HepG2 (cell line): Measurements from ENCODE around the gene FUBP3. TPM values are rescaled to one million over a fixed set of nuclear protein-coding genes. Genes with fewer than 3 reads are reported as not detected.

Source experiments
- ATAC-seq: fragments of 200-7000 bp; cut with Tn5 transposase; 3 replicates; pipeline ENCODE4 v1.9.1; 2020; ENCODE audit warnings: mild to moderate bottlenecking, moderate library complexity
- BruUV-seq: library from RNA; stranded (reverse); fragments of 400-500 nt; replicated peaks from 2 replicates; lab custom pipeline; 2021; lab: Mats Ljungman, UMichigan
- CTCF ChIA-PET: fragments of 300-600 bp; formaldehyde crosslinking; extraction: SDS; loops from one replicate; lab custom pipeline; 2021; ENCODE audit warnings: low total read pairs, inconsistent platforms, low intra/inter-chr PET ratio; lab: Yijun Ruan, JAX
- POLR2A ChIA-PET: fragments of 350-600 bp; sonication (Branson Sonifier 250); formaldehyde crosslinking; loops from one replicate; lab custom pipeline; 2020; ENCODE audit warnings: antibody characterized with exemption, inconsistent platforms; lab: Yijun Ruan, JAX
- DNase-seq: peaks from one replicate; pipeline ENCODE4 v3.0.0-alpha.2; 2015; ENCODE audit warnings: low spot score
- FAIRE-seq: peaks from 3 replicates; lab custom pipeline; 2011; peaks lifted over from hg19 to GRCh38; lab: Jason Lieb, UNC
- H2AFZ ChIP-seq: one replicate; pipeline ENCODE4 v1.6.1; 2011; ENCODE audit warnings: low read length, inconsistent platforms
- H3K27ac ChIP-seq: fragments of 300-600 bp; 3 replicates; pipeline ENCODE4 v1.8.0; 2011; ENCODE audit warnings: mixed run types, mild to moderate bottlenecking, mixed read lengths, low read length, inconsistent platforms; ENCODE audit not compliant: insufficient read depth; ENCODE audit errors: extremely low read length
- H3K27me3 ChIP-seq, 2 experiments: fragments of 200-600 bp in 1 of 2; 2 replicates in 1 of 2; 3 replicates in 1 of 2; pipeline versions ENCODE4 v1.6.0 to v1.8.0; 2011; ENCODE audit warnings: low read length in 2 of 2, mild to moderate bottlenecking in 2 of 2, moderate library complexity in 2 of 2, inconsistent platforms in 1 of 2; ENCODE audit not compliant: insufficient read depth in 2 of 2, control insufficient read depth in 1 of 2
- H3K36me3 ChIP-seq, 2 experiments: fragments of 200-600 bp in 1 of 2; replicated peaks in 1 of 2; 2 replicates in 1 of 2; 3 replicates in 1 of 2; pipeline versions ENCODE4 v1.5.1 to v1.8.0; 2011; ENCODE audit warnings: low read length in 2 of 2, inconsistent platforms in 1 of 2; ENCODE audit not compliant: insufficient read depth in 2 of 2, control insufficient read depth in 1 of 2
- H3K4me1 ChIP-seq: 2 replicates; pipeline ENCODE4 v1.5.1; 2012; ENCODE audit warnings: low read length, inconsistent platforms; ENCODE audit not compliant: insufficient read depth
- H3K4me2 ChIP-seq: 2 replicates; pipeline ENCODE4 v1.6.0; 2011; ENCODE audit warnings: low read depth, low read length, inconsistent platforms
- H3K4me3 ChIP-seq, 3 experiments: fragments of 200-600 bp in 1 of 3; sonication (generic), shearing (Covaris generic) in 1 of 3; replicated peaks in 1 of 3; 2 replicates each; pipeline ENCODE4 v1.5.1; 2011 to 2016; ENCODE audit warnings: low read length in 3 of 3, inconsistent platforms in 2 of 3, low read depth in 2 of 3, mild to moderate bottlenecking in 2 of 3, control low read depth in 1 of 3, mixed read lengths in 1 of 3; ENCODE audit not compliant: insufficient read depth in 1 of 3
- H3K79me2 ChIP-seq: one replicate; pipeline ENCODE4 v1.6.1; 2011; ENCODE audit warnings: low read length, inconsistent platforms; ENCODE audit not compliant: insufficient read depth
- H3K9ac ChIP-seq: 2 replicates; pipeline ENCODE4 v1.6.0; 2011; ENCODE audit warnings: mild to moderate bottlenecking, low read depth, low read length, inconsistent platforms; ENCODE audit not compliant: insufficient read depth
- H3K9me3 ChIP-seq: 2 replicates; pipeline ENCODE4 v1.5.1; 2012; ENCODE audit warnings: mild to moderate bottlenecking, low read length
- H4K20me1 ChIP-seq: 2 replicates; pipeline ENCODE4 v1.6.0; 2011; ENCODE audit warnings: inconsistent platforms, mild to moderate bottlenecking, low read length, moderate library complexity; ENCODE audit not compliant: insufficient read depth
- CTCF ChIP-seq: sonication (generic); formaldehyde crosslinking; IDR thresholded peaks from 2 replicates; pipeline ENCODE4 v1.5.0; 2020; ENCODE audit warnings: mild to moderate bottlenecking, missing genetic modification reagents, moderate library complexity
- ESRRA ChIP-seq: sonication (generic); formaldehyde crosslinking; IDR thresholded peaks from 2 replicates; pipeline ENCODE4 v1.5.1; 2020; ENCODE audit warnings: mild to moderate bottlenecking, low read depth, missing genetic modification reagents
- HNRNPL ChIP-seq: fragments of 200-400 bp; formaldehyde crosslinking; IDR thresholded peaks from 2 replicates; pipeline ENCODE4 v1.6.1; 2017; ENCODE audit warnings: mild to moderate bottlenecking, low read depth, low read length
- SIX4 ChIP-seq: sonication (generic); formaldehyde crosslinking; IDR thresholded peaks from 2 replicates; pipeline ENCODE4 v1.4.0; 2020; ENCODE audit warnings: missing genetic modification reagents
- ZNF768 ChIP-seq: sonication (generic); formaldehyde crosslinking; IDR thresholded peaks from 2 replicates; pipeline ENCODE4 v1.4.0; 2020; ENCODE audit warnings: missing genetic modification reagents
- WGBS: methylation state at CpG from one replicate; pipeline ENCODE4 v1.1.6; 2017; ENCODE audit warnings: low lambda C conversion rate; 5-methylcytosine and 5-hydroxymethylcytosine counted together
- in situ Hi-C: cut with HindIII; loops from 2 replicates; pipeline ENCODE4 v1.10.0; 2017; ENCODE audit warnings: low pct_unique_long_range_greater_than_20kb; ENCODE audit not compliant: extremely low pct_ligation_motif_present
- intact Hi-C: fragments of 100-400 bp; cut with micrococcal nuclease; formaldehyde crosslinking; loops from one replicate; pipeline ENCODE4 v1.10.0; 2022; ENCODE audit not compliant: unreplicated experiment
- polyA plus RNA-seq, 8 experiments: library from polyadenylated mRNA; depleted of rRNA in 3 of 8; stranded (reverse) in 7 of 8; unstranded in 1 of 8; fragments of >200 nt; fragmentation: Illumina TruSeq in 4 of 8; extraction: Trizol in 4 of 8; gene quantifications; 2 replicates each; pipeline versions ENCODE4 v1.2.1 to v1.2.3, GENCODE V29; 2011 to 2016; ENCODE audit warnings: low read depth in 4 of 8, missing spikeins in 1 of 8, mixed read lengths in 1 of 8; ENCODE audit not compliant: insufficient read depth in 1 of 8
- total RNA-seq, 5 experiments: library from RNA; depleted of rRNA; stranded (reverse); fragments of >200 nt; fragmentation: Illumina TruSeq; extraction: Trizol; gene quantifications; 2 replicates each; pipeline ENCODE4 v1.2.3, GENCODE V29; 2016; ENCODE audit warnings: low read depth in 1 of 5
- TF ChIP-seq, protein P1 (sequence below): sonication (generic); formaldehyde crosslinking; IDR thresholded peaks from 2 replicates; pipeline ENCODE4 v1.8.0; 2022; ENCODE audit warnings: missing genetic modification reagents, mild to moderate bottlenecking, borderline replicate concordance

Gene FUBP3
- total and polyA plus RNA-seq, 2 of the 13 experiments (the other 11 are each of a cell fraction or from before 2014, with no cell fraction given) = 28.7 to 40.0 TPM

DNA sequence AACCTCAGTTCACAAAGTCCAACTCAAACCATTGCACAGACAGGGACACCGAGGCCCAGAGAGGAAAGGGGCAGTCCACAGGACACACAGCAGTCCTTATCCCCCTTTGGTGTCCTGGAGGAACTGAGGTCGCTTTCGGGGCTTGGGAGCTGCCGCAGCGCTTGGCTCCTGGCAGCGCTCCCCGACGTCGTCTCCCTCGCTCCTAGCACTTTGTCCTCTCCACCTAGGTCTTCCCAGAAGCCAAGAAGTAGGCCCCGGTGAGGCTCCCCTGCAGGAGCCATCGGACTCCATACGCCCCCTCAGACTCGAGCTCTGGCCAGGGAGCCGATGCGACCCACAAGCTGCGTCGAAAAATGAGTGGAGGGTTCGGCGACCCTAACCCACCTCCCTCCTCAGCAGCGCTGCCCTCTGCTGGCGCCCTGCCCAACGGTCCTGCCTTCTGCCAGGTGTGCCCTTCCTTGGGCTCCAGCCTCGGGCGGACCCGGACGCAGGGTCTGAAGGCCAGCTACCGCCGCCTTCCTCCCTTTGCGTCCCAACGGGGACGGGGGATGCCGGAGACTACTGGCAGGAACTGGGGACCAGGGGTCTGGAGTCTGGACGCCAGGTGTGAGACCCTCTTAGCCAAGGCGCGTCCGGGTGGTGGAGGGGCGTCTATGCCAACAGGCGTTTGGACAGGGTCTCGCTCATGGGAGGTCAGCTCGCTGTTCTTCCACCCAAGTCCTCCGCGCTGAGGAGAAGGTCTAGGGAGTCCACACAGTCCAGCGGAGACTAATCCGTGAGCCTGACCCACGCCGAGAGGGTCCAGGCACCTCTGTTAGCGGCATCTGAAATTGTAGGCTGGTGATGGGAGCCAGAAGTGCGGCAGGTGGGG, 83.0 kb downstream of the FUBP3 start:
- POLR2A ChIA-PET = interaction anchor here (1.0 kb wide), 1 partner anchor 20 kb away, joined by 3 read pairs; no protein-coding TSS in a partner anchor
- whole genome bisulfite sequencing = 37% methylated on average over 14 of the region's 49 CpGs
- Histone ChIP-seq H3K9ac (no peak overlapping the region), H3K27me3 (peaks cover 25 to 93% of the 10 kb centered on the region in 2 experiments), H2AFZ (no peak overlapping the region), H3K4me3 (no peak overlapping the region), H3K9me3 (no peaks in the 10 kb centered on the region), H3K4me2 (no peak overlapping the region), H4K20me1 (peaks cover 4% of the 10 kb centered on the region; the same call in 1 of the 2 replicates), H3K36me3 (no peaks in the 10 kb centered on the region), H3K27ac (no peak overlapping the region), H3K4me1 (peaks cover 26% of the 10 kb centered on the region), H3K79me2 (no peaks in the 10 kb centered on the region)
- FAIRE-seq (no peak), DNase-seq (no peak), ATAC-seq (peak; percentile 7; the same call in 2 of the 3 replicates)
- intact Hi-C loops = no loop called here
- no TSS peak for BruUV-seq
- in situ Hi-C loops = no loop called here
- TF ChIP-seq HNRNPL (0 out of 2 replicates have a peak, but pooled peaks have one; percentile 35), SIX4 (CRISPR knock-in tag) (no peak), CTCF (CRISPR knock-in tag) (peak; percentile 43), ZNF768 (CRISPR knock-in tag) (peak; percentile 81; the same call in 1 of the 2 replicates), ESRRA (CRISPR knock-in tag) (no peak)
- TF ChIP-seq, protein P1, sequence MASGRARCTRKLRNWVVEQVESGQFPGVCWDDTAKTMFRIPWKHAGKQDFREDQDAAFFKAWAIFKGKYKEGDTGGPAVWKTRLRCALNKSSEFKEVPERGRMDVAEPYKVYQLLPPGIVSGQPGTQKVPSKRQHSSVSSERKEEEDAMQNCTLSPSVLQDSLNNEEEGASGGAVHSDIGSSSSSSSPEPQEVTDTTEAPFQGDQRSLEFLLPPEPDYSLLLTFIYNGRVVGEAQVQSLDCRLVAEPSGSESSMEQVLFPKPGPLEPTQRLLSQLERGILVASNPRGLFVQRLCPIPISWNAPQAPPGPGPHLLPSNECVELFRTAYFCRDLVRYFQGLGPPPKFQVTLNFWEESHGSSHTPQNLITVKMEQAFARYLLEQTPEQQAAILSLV (CRISPR knock-in tag) = peak; percentile 31; the same call in 1 of the 2 replicates
- CTCF ChIA-PET = no interaction called here
